HG02885 (cell line): ENCODE measurements around the gene NOL3.

Experiments
- ATAC-seq: cut with Tn5 transposase; IDR thresholded peaks from one replicate; pipeline ENCODE4 v1.9.1; 2021; ENCODE audit warnings: mild to moderate bottlenecking; ENCODE audit not compliant: unreplicated experiment, poor library complexity

Gene NOL3

GRCh38 chr16:67202426-67202825, 32.1 kb downstream of the NOL3 start:
- ATAC-seq, result no peak

GRCh38 chr16:67202956-67203493, 32.7 kb downstream of the NOL3 start:
- no peak for ATAC-seq

- ATAC-seq, result no peak
These were observed 33.7 kb downstream of the NOL3 start for GRCh38 chr16:67204076-67204475.

GRCh38 chr16:67206129-67206837, 35.9 kb downstream of the NOL3 start:
- ATAC-seq, result no peak

GRCh38 chr16:67206838-67207248, 36.5 kb downstream of the NOL3 start:
- no peak for ATAC-seq

GRCh38 chr16:67207249-67208091, 37.1 kb downstream of the NOL3 start:
- ATAC-seq, result no peak

- no peak for ATAC-seq
These were observed 38.0 kb downstream of the NOL3 start for GRCh38 chr16:67208154-67208896.

- no peak for ATAC-seq
These were observed 39.2 kb downstream of the NOL3 start for GRCh38 chr16:67209565-67209964.

GRCh38 chr16:67210069-67210937, 40.0 kb downstream of the NOL3 start:
- no peak for ATAC-seq

- ATAC-seq, result no peak
These were observed 41.3 kb downstream of the NOL3 start for GRCh38 chr16:67211674-67212073.

- ATAC-seq, result no peak
These were observed 42.4 kb downstream of the NOL3 start for GRCh38 chr16:67212766-67213165.

- ATAC-seq, result no peak
These were observed 43.1 kb downstream of the NOL3 start for GRCh38 chr16:67213197-67214019.

GRCh38 chr16:67215706-67216105, 45.4 kb downstream of the NOL3 start:
- ATAC-seq, result no peak

GRCh38 chr16:67216612-67217490, 46.5 kb downstream of the NOL3 start:
- ATAC-seq, result no peak

GRCh38 chr16:67223992-67224391, 53.7 kb downstream of the NOL3 start:
- ATAC-seq, result no peak
